H9 (cell line): ENCODE measurements around the gene CHCHD4. TPM values are rescaled to one million over a fixed set of nuclear protein-coding genes. Genes with fewer than 3 reads are reported as not detected.

ENCODE experiments used
- DNase-seq: peaks from one replicate; pipeline ENCODE4 v3.0.0-alpha.2; 2017
- H2AFZ ChIP-seq: one replicate; pipeline ENCODE4 v1.6.1; 2013; ENCODE audit warnings: mild to moderate bottlenecking, low read length, control low read depth, moderate library complexity
- H2AK5ac ChIP-seq: 2 replicates; pipeline ENCODE4 v1.6.1; 2013; ENCODE audit warnings: low read length, control low read depth, mixed read lengths; ENCODE audit not compliant: insufficient read length
- H2BK120ac ChIP-seq: one replicate; pipeline ENCODE4 v1.6.1; 2013; ENCODE audit warnings: low read depth, mild to moderate bottlenecking, low read length, control low read depth, inconsistent platforms; ENCODE audit not compliant: poor library complexity, severe bottlenecking
- H2BK12ac ChIP-seq: 2 replicates; pipeline ENCODE4 v1.6.1; 2013; ENCODE audit warnings: low read length, control low read depth, mixed read lengths, low read depth; ENCODE audit not compliant: insufficient read length
- H2BK15ac ChIP-seq: 2 replicates; pipeline ENCODE4 v1.6.1; 2013; ENCODE audit warnings: low read depth, low read length, control low read depth
- H2BK20ac ChIP-seq: one replicate; pipeline ENCODE4 v1.6.1; 2013; ENCODE audit warnings: low read depth, mild to moderate bottlenecking, low read length, control low read depth, inconsistent platforms; ENCODE audit not compliant: poor library complexity, severe bottlenecking
- H2BK5ac ChIP-seq: 2 replicates; pipeline ENCODE4 v1.6.1; 2013; ENCODE audit warnings: low read length, control low read depth, mixed read lengths; ENCODE audit not compliant: insufficient read length
- H3K14ac ChIP-seq: 2 replicates; pipeline ENCODE4 v1.6.1; 2013; ENCODE audit warnings: low read length, control low read depth; ENCODE audit not compliant: insufficient read depth
- H3K18ac ChIP-seq: 2 replicates; pipeline ENCODE4 v1.6.1; 2013; ENCODE audit warnings: low read depth, mild to moderate bottlenecking, mixed read lengths, low read length, control low read depth; ENCODE audit not compliant: insufficient read length
- H3K23ac ChIP-seq: 2 replicates; pipeline ENCODE4 v1.6.1; 2013; ENCODE audit warnings: low read length, control low read depth, mixed read lengths, low read depth; ENCODE audit not compliant: insufficient read length
- H3K23me2 ChIP-seq: 2 replicates; pipeline ENCODE4 v1.6.1; 2013; ENCODE audit warnings: low read depth, mild to moderate bottlenecking, mixed read lengths, low read length, control low read depth; ENCODE audit not compliant: insufficient read length, poor library complexity, severe bottlenecking
- H3K27ac ChIP-seq: 2 replicates; pipeline ENCODE4 v1.5.1; 2013; ENCODE audit warnings: low read length, control low read depth, mixed read lengths, low read depth; ENCODE audit not compliant: insufficient read length
- H3K27me3 ChIP-seq: 2 replicates; pipeline ENCODE4 v1.6.1; 2013; ENCODE audit warnings: low read length, control low read depth, inconsistent platforms; ENCODE audit not compliant: insufficient read depth
- H3K4ac ChIP-seq: 2 replicates; pipeline ENCODE4 v1.6.1; 2013; ENCODE audit warnings: low read depth, mild to moderate bottlenecking, control low read depth, inconsistent platforms, low read length, moderate library complexity
- H3K4me1 ChIP-seq: 2 replicates; pipeline ENCODE4 v1.6.1; 2013; ENCODE audit warnings: low read length, control low read depth, inconsistent platforms; ENCODE audit not compliant: insufficient read depth
- H3K4me2 ChIP-seq: 2 replicates; pipeline ENCODE4 v1.6.1; 2013; ENCODE audit warnings: low read length, control low read depth, mixed read lengths; ENCODE audit not compliant: insufficient read length, insufficient read depth
- H3K56ac ChIP-seq: 2 replicates; pipeline ENCODE4 v1.6.1; 2013; ENCODE audit warnings: low read depth, mild to moderate bottlenecking, mixed read lengths, low read length, control low read depth; ENCODE audit not compliant: insufficient read length
- H3K79me1 ChIP-seq: 2 replicates; pipeline ENCODE4 v1.6.1; 2013; ENCODE audit warnings: low read depth, mild to moderate bottlenecking, moderate library complexity, low read length, control low read depth, inconsistent platforms; ENCODE audit not compliant: insufficient read depth, poor library complexity, severe bottlenecking
- H3K79me2 ChIP-seq: 2 replicates; pipeline ENCODE4 v1.6.1; 2013; ENCODE audit warnings: low read length, control low read depth, inconsistent platforms; ENCODE audit not compliant: insufficient read depth
- H3K9ac ChIP-seq: 2 replicates; pipeline ENCODE4 v1.6.1; 2013; ENCODE audit warnings: low read length, control low read depth, mixed read lengths; ENCODE audit not compliant: insufficient read length; ENCODE audit errors: extremely low read depth
- H3K9me3 ChIP-seq: one replicate; pipeline ENCODE4 v1.6.1; 2013; ENCODE audit warnings: low read depth, low read length, inconsistent platforms; ENCODE audit not compliant: control insufficient read depth
- H3T11ph ChIP-seq: one replicate; pipeline ENCODE4 v1.6.1; 2013; ENCODE audit warnings: mild to moderate bottlenecking, low read length, control low read depth, inconsistent platforms
- H4K20me1 ChIP-seq: one replicate; pipeline ENCODE4 v1.6.1; 2013; ENCODE audit not compliant: control insufficient read depth, insufficient read length, insufficient read depth
- H4K5ac ChIP-seq: 2 replicates; pipeline ENCODE4 v1.6.1; 2013; ENCODE audit warnings: low read depth, mild to moderate bottlenecking, mixed read lengths, low read length, control low read depth; ENCODE audit not compliant: insufficient read length
- H4K8ac ChIP-seq: replicated peaks from 2 replicates; pipeline ENCODE4 v1.6.1; 2013; ENCODE audit warnings: low read length, control low read depth, mixed read lengths, low read depth; ENCODE audit not compliant: insufficient read length
- H4K91ac ChIP-seq: 2 replicates; pipeline ENCODE4 v1.6.1; 2013; ENCODE audit warnings: low read depth, mild to moderate bottlenecking, moderate library complexity, mixed read lengths, low read length, control low read depth; ENCODE audit not compliant: insufficient read length
- H3K27ac Mint-ChIP-seq, 3 experiments: 2 replicates in 2 of 3; 3 replicates in 1 of 3; pipeline ENCODE4 v1.8.0; 2020 to 2021; ENCODE audit warnings: mixed read lengths in 3 of 3, mild to moderate bottlenecking in 1 of 3, moderate library complexity in 1 of 3
- H3K27me3 Mint-ChIP-seq: 2 replicates; pipeline ENCODE4 v1.8.0; 2021; ENCODE audit warnings: low read depth, mild to moderate bottlenecking, moderate library complexity, mixed read lengths
- H3K36me3 Mint-ChIP-seq, 3 experiments: 2 replicates in 2 of 3; 3 replicates in 1 of 3; pipeline ENCODE4 v1.8.0; 2020 to 2021; ENCODE audit warnings: low read depth in 3 of 3, mixed read lengths in 3 of 3; ENCODE audit not compliant: insufficient read depth in 1 of 3
- H3K4me1 Mint-ChIP-seq, 2 experiments: 2 replicates each; pipeline ENCODE4 v1.8.0; 2020; ENCODE audit warnings: mixed read lengths in 2 of 2
- H3K4me3 Mint-ChIP-seq, 2 experiments: 2 replicates in 1 of 2; 3 replicates in 1 of 2; pipeline ENCODE4 v1.8.0; 2020 to 2021; ENCODE audit warnings: mild to moderate bottlenecking in 2 of 2, mixed read lengths in 2 of 2, moderate library complexity in 1 of 2
- H3K9me3 Mint-ChIP-seq, 2 experiments: 2 replicates in 1 of 2; 3 replicates in 1 of 2; pipeline ENCODE4 v1.8.0; 2020; ENCODE audit warnings: mild to moderate bottlenecking in 2 of 2, mixed read lengths in 2 of 2, moderate library complexity in 1 of 2
- CTCF ChIP-seq: fragments of 200-600 bp; sonication (generic); conservative IDR thresholded peaks from 3 replicates; pipeline ENCODE4 v1.8.0; 2021; ENCODE audit warnings: antibody characterized with exemption, mild to moderate bottlenecking
- WGBS: extraction: QIAGEN DNeasy Blood & Tissue Kit; methylation state at CpG from one replicate; pipeline ENCODE4 v1.1.7; 2013; ENCODE audit warnings: missing lambda C conversion rate, low lambda C conversion rate, mixed read lengths; ENCODE audit not compliant: insufficient read length; ENCODE audit errors: extremely low coverage; 5-methylcytosine and 5-hydroxymethylcytosine counted together
- total RNA-seq: library from RNA; stranded (reverse); gene quantifications from 2 replicates; pipeline ENCODE4 v1.2.1, GENCODE V29; 2021

CHCHD4 gene
- total RNA-seq, 1 experiment from 2014 or later, result 13.7 TPM

GRCh38 chr3:14135581-14135980 lies 10.9 kb upstream of the CHCHD4 start:
- Histone ChIP-seq H2BK5ac (no peak overlapping the region), H3T11ph (no peak overlapping the region), H2BK15ac (no peak overlapping the region), H3K56ac (no peak overlapping the region), H3K27ac (no peak overlapping the region), H2AFZ (no peak overlapping the region), H3K14ac (no peak overlapping the region), H3K79me1 (no peaks in the 10 kb centered on the region), H3K4ac (no peak overlapping the region), H2AK5ac (no peak overlapping the region), H3K9ac (no peak overlapping the region), H2BK20ac (no peak overlapping the region), H3K4me2 (no peak overlapping the region), H3K79me2 (no peaks in the 10 kb centered on the region), H3K18ac (no peak overlapping the region), H4K91ac (no peak overlapping the region), H4K20me1 (no peaks in the 10 kb centered on the region), H4K5ac (no peak overlapping the region), H2BK12ac (no peak overlapping the region), H3K27me3 (no peaks in the 10 kb centered on the region), H3K9me3 (no peaks in the 10 kb centered on the region), H3K23me2 (no peaks in the 10 kb centered on the region), H3K23ac (no peak overlapping the region), H3K4me1 (no peaks in the 10 kb centered on the region), H2BK120ac (no peak overlapping the region), H4K8ac (no peak overlapping the region)
- Mint-ChIP-seq H3K9me3 (no peaks in the 10 kb centered on the region), H3K4me3 (no peak overlapping the region), H3K36me3 (peaks cover 15 to 86% (median 55%) of the 10 kb centered on the region in 3 experiments; a peak in 6 of 7 replicates), H3K27ac (no peak overlapping the region), H3K27me3 (no peaks in the 10 kb centered on the region), H3K4me1 (no peaks in the 10 kb centered on the region)
- no CpG with 5 or more reads among the region's 11 CpGs for WGBS
- DNase-seq, result no peak
- TF ChIP-seq CTCF, result no peak
